Activated CD4-positive, alpha-beta T cell treated with anti-CD3 and anti-CD28 coated beads for 48 hours (primary cell): ENCODE results near the gene NBL1.
"Not testable (repeated sequence)": the region's sequence is repeated elsewhere in the genome, so short reads cannot be mapped to it uniquely, and the experiment has no call there.

Experiments used
- DNase-seq: peaks from one replicate; pipeline ENCODE4 v3.0.0-alpha.2; 2020

The NBL1 gene

DNA sequence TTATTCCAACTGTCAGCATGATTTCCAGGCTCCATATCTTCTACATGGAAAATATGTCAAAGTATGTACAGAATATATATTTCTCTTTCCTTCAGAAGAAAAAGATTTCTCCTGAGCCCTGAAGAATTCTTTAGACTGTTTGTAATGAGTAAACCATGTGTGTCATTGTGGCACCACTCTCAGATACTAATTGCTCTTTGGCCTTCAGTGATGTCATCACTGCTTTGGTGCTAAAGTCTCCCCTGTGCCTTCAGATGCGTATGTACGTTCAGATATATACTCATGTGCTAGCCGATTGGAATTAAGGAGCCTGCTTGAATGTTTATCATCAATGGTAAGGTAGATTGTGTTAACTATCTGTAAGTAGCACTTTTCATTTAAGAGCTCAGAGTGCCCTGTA, 20.6 kb upstream of the NBL1 start:
- no peak for DNase-seq

DNA sequence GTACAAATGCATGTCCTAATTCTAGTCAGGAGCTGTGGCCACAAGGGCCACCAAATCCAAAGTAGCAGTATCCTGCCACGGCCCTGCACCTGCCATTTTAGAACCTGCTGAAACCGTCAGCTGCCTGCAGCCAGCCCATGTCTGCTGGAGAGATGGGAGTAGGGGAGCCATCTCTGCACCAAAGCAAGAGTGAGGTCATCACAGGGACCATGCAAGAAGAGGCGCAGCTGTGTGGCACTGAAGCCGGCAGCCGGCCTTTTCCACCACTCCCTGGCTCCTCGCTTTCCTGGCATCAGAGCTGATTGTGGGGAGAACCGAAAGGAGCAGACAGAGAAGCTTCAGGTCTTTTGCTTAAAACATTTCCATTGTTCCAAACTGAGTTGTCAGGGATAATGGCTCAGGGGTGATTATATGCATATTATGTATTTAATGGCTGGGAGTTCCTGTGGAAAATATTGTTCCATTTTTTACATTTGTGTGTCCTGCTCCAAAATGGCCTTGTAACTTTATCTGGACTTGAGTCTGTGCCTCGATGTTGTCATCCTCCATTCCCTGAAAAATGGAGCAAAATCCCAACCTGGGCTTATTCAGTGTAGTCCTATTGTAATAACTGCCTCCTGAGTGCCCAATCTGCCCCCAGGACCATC, 18.7 kb upstream of the NBL1 start:
- no peak for DNase-seq

DNA sequence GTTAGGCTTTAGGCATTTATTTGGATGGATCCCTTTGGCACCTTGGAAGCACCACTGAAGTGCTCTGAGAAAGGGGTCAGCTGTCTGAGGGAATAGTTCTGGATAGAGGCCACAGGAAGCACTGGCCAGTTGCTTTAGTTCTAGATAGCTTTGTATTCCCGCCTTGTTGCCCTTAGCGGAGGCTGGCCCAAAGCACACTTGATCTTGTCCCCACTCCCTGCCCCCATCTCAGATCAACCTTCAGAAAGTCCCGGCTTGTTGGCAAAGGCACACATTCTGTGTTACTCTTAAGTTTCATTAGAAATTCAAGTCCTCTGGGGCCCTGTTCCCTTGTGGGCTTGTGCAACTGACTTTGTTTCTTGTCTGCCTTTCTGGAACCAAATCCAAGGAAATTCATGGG, 15.2 kb upstream of the NBL1 start:
- DNase-seq = no peak

DNA sequence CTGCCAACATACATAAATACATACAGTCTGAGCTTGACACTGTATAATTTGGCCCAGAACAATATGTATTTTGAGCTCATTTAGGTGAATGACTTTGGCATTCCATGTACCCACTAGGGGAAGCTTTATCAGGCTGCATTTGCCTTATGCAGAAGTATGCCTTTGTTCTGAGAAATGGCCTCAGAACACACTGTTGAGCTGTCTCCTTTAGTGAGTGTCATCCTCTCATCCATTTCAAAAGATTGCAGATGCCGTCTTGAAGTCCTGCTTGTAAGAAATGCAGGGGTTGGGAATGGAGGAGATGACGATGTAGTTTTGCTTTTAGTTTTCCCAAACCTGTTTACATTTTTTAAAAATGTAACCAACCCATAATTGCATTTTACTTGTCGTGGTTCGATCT, 14.8 kb upstream of the NBL1 start:
- DNase-seq = no peak

DNA sequence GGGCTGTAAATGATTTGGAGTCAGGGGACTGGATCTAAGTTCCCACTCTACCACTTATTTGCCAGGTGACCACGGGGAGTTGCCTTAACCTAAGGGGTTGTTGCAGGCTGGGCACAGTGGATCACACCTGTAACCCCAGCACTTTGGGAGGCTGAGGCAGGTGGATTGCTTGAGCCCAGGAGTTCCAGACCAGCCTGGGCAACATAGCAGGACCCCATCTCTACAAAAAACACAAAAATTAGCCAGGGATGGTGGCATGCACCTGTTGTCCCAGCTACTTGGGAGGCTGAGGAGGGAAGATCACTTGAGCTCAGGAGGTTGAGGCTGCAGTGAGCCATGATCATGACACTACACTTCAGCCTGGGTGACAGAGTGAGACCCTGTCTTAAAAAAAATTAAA, 13.9 kb upstream of the NBL1 start:
- DNase-seq = not testable (repeated sequence)

DNA sequence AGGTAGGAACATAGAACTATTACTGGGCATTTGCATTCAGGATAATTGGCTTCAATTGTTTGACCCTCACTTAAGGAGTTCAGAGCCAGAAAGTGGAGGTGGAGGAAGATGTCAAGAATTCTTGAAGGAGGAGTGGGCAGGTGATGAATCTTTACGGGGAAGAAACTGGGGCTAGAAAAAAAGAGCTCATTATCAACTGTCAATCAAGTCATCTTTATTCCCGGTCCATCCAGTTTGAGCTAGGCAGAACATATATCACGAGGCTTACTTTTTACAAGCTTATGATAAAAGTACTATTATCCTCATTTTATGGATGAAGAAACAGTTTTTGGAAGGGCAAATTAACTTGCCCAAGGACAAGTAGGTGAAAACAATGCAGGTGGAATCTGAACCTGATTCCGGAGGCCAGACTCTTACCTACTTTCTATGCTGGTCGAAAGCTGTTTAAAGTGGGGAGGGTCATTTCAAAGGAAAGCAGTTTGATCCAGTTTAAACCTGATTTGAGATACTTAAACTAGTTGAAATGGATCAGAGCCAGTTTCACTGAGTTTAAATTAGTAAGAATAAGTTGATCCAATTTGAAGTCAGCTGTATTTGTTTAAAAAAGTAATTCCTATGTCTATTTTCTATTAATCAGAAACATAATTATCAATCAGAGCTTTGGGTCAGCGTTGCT, 13.3 kb upstream of the NBL1 start:
- no peak for DNase-seq

DNA sequence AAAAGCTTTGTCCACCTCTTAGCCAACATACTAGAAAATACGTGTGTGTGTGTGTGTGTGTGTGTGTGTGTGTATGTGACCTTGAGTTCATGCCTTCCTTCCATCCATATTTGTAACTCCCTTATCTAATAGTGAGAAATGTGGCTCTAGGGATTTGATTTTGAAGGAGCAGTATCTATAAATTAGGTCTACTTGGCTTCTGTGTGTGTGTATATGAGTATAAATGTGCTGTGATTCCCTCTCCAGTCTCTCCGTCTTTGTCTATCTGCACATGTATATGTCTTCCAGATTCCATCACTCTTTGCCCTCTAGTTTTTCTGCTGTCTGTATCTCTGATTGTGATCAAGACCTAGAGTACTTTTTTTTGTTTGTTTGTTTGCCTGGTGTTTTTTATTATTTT, 11.9 kb upstream of the NBL1 start:
- DNase-seq = no peak

DNA sequence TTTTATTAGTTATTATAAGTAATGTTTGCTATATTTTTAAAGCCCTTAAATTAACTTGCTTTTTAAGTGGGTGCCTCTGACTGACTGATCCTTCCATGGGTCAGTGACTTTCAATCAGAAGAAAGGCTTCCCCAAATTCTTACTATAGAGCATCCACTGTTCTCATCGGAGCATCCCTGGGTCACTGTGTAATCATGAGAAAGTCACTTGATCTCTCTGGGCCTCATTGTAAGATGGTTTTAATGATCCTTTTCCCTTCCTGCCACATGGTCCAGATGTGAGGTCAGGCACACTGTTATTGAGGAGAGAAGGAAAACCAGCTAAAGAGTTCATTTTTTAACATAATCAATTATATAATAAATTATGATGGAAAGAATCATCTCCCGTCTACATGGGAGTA, 11.0 kb upstream of the NBL1 start:
- DNase-seq = no peak

DNA sequence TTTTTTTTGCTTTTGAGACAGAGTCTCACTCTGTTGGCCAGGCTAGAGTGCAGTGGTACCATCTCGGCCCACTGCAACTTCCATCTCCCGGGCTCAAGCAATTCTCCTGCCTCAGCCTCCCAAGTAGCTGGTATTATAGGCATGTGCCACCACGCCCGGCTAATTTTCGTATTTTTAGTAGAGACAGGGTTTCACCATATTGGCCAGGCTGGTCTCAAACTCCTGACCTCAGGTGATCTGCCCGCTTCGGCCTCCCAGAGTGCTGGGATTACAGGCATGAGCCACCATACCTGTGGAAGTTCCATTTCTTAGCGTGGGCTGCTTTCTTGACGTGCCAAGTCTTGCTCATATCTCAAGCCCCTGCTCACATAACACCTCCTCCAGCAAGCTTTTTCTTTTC, 9.0 kb upstream of the NBL1 start:
- DNase-seq = not testable (repeated sequence)

DNA sequence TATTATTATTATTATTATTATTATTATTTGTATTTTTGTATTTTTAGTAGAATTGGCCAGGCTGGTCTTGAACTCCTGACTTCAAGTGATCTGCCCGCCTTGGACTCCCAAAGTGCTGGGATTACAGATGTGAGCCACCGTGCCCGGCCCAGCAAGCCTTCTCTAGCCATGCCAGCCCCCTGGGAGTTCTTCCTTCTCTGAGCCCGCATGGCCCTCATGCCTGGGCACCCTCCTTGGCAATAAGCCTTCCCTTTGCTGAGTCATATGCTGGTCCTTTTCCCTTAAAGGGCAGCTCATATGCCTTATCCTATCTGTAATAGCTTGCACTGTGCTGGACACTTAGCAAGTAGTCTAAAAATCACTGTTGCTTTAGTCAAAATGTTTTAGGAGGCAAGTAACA, 8.5 kb upstream of the NBL1 start:
- no peak for DNase-seq

DNA sequence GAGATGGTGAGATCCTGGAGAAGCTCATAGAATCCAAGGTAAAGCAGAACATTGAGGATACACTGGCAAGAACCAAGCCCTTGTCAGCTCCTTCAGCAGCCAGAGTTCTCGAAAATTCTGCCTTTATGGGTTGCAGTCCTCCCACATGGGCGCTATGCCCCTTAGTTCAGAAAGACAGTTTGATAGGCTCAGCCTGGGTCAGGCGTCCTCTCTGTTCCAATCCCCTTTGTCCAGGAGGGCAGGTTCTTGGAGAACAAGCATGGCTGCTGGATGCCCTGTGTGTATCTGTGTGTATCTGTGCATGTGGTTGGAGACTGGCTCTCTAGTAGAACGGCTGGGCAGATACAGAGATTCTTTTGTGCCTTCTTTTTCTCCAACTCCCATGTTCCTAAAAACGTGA, 8.0 kb upstream of the NBL1 start:
- no peak for DNase-seq

DNA sequence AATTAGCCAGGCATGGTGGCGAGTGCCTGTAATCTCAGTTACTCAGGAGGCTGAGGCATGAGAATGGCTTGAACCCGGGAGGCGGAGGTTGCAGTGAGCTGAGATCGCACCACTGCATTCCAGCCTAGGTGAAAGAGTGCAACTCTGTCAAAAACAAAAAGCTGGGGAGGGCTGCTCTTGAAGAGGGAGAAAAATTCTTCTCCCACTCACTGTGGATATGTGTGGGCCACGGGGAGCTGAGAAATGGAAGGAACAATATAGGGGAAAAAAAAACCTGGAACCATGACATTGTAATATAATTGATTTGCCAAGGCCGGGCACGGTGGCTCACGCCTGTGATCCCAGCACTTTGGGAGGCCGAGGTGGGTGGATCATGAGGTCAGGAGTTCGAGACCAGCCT, 7.4 kb upstream of the NBL1 start:
- DNase-seq = not testable (repeated sequence)

DNA sequence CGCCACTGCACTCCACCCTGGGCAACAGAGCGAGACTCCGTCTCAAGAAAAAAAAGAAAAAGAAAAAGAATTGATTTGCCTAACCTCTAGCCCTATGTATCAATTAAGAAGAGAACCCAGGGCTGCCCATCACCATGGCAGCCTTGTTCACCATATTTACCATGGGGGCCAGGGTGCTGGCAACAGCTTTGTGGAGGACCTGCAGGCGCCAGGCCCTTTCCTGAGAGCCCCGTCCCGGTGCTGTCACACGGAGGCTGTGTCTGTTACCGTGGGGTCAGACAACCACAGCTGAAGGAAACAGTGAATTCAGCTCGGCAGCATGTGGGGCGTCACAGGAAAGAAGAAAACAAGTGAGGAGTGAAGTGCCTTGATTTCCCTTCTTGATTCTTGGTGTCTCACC, 6.5 kb upstream of the NBL1 start:
- no peak for DNase-seq

DNA sequence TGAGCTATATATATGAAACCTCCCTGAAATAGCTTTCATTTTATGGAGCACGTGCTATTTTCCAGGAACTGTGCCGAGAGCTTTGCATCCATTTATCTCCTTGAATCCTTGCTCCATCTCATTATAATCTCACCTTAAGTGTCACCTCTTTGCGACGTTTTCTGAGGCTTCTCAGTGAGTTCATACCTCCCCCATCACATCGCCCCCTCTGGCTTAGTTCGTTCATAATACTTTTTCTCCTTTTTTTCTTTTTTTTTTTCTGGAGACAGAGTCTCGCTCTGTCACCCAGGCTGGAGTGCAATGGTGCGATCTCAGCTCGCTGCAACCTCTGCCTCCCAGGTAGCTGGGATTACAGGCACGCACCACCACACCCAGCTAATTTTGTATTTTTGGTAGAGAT, 4.9 kb upstream of the NBL1 start:
- DNase-seq = not testable (repeated sequence)

DNA sequence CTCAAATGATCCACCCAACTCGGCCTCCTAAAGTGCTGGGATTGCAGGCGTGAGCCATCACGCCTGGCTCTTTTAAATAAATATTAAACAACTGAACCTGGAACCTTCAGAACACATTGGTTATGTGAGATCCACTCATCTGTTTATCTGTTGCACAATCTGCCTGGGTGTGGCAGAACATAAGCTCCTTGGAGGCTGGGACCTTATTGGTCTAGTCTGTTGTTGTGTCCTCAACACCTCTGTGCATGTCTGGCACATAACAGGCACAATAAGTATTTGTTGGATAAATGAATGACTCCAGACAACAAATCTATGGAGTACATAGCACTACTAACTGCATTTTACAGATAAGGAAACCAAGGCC, 4.1 kb upstream of the NBL1 start:
- no peak for DNase-seq

DNA sequence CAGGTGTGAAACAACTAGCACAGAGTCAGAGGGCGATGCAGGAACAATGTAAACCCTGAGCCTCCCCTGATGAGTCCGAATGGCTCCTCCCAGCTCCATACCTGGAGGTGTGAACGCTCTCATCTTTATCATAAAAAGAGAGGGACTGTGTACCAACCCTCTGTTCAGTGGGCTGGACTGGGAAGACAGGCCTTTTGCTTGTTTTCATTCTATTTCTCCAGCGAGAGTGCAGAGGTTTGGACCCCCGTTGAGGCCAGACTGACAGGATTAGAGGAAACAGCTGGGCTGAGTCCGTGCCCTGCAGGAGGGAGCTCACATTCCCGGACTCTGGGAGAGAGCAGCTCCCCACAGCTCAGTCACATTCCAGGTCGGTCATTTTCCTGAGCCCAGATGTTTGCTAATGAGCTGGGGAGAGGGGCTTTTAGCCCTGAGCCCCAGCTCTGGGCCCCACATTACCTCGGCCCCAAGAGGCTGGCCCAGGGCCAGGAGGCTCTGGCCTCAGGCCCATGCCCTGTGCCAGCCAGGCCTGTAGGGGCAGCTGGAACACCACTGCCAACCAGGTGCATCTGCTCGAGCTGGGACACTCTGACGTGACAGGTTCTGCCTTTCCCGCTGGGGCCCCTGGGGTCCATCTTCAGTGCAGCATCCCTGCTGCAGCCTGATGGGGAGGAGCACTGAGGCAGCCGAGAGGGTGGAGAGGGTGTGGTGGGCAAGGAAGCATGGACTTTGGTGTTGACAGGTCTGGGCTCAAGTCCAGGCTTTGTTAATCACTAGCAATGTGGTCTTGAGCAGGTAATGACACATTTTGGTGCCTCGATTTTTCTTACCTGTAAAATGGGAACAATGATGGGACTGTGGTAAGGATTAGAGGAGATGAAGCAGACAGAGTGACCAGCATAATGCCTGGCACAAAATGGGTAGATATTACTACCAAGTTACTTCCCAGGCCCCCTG, 3.5 kb upstream of the NBL1 start:
- DNase-seq = no peak

DNA sequence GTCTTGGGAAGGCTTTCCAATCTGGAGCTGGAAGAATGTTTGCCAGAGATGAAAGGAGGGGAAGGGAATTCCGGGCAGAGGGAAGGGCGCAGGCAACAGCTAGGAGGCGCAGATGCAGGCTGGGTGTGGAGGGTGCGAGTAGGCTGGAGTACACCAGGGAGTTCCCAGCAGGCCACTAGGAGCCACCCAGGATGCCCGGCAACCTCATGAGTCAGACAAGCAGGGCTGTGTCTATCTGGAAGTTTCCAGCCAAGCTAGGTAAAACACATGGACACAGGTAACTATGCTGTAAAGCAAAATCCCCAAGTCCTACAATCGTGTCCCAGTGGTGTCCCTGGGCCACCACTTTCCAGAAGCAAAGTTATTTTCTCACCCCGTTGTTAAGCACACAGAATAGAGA, 990 bp upstream of the NBL1 start:
- no peak for DNase-seq

DNA sequence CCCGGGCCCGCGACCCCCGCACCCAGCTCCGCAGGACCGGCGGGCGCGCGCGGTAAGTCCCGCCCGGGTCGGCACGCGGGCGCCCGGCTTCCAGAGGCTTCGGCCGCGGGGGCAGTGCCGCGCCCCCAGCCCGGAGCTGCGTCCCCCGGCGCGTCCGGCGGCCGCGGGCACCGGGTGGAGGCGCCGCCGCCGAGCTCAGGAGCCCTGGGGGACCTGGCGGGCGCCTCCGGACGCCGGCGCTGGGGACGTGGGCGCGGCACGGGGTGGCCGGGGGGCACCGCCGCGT, 227 bp downstream of the NBL1 start:
- DNase-seq = no peak

DNA sequence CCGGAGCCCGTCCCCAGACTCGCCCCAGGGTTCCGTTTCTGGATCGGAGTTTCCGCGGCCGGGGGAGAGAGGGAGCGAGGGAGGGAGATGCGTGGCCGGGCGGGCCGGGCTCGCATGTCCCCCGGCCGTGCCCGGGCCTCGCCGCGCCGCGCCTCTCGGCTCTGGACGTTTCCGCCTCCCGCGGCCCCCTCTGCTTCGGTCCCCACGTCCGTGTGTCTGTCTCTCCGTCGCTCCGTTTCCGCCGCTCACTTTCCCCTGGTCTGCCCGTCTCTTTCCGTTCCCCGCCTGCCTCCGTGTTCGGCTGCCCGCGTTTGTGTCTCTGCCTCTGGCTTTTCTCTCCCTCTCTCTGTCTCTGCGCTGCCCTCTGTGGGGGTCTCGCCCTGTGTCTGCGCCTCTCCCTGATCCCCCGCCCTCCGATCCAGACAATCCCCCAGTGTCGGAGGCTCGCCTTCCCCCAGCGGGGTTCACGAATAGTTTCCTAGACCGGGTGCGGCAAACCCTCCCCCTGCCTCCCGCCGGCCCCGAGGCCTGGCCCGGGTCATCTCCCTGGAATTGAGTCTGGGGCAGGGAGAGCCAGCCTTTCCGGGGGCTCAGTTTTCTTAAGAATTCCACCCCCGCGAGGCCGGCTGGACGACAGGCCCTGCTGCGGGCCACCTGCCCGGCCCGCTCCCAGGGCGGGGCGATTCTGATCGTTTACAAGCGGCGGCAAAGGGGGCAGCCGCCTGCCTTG, 735 bp downstream of the NBL1 start:
- peak; percentile 75 for DNase-seq

DNA sequence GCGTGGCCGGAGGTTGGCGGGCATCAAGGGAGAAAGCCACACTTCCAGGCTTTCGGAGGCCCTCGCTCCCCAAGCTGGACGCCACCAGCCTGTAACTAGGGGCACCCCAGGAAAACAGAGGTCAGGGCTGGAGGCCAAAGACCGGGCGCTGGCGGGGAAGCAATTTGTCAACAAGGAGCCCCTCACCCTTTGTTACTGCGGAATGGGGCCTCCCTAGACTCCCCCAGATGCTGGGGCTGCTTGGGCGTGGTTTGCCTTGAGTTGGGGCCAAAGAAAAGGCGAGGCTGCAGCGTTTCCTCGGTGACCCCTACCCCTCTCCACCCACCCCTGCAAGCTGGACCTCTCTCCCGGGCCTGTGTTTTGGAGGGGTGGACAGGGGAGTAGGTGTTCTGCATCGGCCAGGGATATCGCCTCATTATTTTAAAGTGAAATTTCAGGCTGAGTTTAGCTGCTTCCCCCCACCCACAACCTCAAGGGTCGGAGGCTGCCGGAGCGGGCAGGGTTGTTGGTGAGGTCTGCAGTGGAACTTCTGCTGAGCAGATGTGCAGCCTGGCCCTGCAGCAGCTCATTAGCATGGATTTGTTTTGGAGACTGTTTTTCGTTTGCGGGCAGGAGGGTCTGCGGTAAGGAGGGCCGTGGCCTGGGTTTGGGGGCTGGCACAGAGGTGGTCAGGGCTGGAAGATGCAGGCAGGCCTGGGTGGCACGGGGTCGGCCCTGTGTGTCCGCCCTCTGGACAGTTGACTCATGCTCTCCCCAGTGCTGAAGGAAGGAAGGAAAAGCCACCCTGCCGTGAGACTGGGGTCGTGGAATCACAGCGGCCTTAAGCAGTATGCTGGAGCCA, 1.5 kb downstream of the NBL1 start:
- DNase-seq = no peak

DNA sequence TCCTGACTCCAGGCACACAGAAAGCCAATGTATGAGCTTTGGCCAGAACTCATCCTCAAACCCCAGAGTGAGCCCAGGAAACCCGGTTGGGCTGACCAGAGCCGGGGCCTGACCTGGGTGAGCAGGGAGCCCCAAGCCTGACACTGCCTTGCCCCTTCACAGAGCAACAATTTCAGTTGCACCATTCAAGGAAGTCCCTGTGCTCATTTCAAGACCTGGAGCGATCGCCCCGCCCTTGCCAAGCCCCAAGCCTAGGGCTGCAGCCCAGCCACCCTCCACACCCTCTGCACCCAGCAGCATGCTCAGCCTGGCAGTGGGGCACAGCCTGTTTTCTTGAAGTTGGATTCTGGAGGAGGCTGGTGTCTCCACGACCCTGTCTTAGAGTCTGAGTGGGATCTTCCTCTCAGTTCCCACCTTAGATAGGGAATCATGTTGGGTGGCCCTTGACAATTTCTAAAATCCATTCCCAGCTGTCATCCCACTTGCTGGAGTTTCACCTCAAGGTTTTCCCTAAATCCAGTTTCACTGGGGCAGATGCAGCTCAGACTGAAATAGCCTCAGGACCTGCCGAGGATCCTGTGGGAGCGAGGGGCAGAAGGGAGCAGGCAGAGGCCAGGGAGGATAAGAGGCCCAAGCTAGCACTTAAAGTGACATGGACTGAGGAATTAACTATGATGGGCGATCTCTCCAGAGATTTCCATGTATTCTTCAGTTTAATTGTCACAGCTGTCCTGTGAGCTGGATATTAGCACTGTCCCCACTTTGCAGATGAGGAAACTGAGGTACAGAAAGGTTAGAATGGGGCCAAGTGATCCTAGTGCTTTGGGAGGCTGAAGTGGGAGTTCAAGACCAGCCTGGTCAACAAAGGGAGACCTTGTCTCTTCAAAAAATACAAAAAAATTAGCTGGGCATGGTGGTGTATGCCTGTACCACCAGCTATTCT, 2.5 kb downstream of the NBL1 start:
- peak; percentile 28 for DNase-seq
